GM12892 (cell line): Measurements from ENCODE around the gene CYTH4.

ENCODE experiments used
- DNase-seq: peaks from one replicate; pipeline ENCODE4 v3.0.0; 2011; ENCODE audit not compliant: insufficient read length
- FAIRE-seq: peaks from 2 replicates; lab custom pipeline; 2011; peaks lifted over from hg19 to GRCh38; lab: Jason Lieb, UNC
- POLR2A ChIP-seq: IDR thresholded peaks from 2 replicates; pipeline ENCODE4 v1.6.1; 2011; ENCODE audit warnings: low read depth, low read length, control low read depth
- POLR2AphosphoS5 ChIP-seq: IDR thresholded peaks from 2 replicates; pipeline ENCODE4 v1.6.1; 2011; ENCODE audit warnings: low read depth, low read length, control low read depth
- TAF1 ChIP-seq: IDR thresholded peaks from 2 replicates; pipeline ENCODE4 v1.6.1; 2011; ENCODE audit warnings: low read depth, mild to moderate bottlenecking, control low read depth, low read length, borderline replicate concordance

Gene CYTH4

DNA sequence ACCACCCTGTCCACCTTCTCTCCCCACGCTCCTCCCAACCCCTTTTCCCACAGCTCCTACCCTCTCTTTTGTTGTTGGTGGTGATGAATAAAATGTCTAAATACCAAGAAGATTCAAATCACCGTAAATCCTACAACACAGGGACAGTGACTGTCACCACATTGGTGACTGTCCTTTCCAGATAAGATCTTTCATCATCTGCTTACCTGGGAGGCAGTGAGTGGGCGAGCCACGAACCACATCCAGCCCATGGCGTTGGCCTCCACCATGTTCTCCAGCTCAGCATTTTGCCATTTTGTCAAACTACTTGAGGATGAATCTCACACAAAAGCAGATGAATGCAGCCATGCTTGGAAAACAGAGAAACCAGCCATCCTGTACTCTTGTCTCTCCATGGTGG, 6.7 kb upstream of the CYTH4 start:
- no peak for TF ChIP-seq POLR2A
- TF ChIP-seq POLR2AphosphoS5 = no peak
- no peak for TF ChIP-seq TAF1
- DNase-seq (no peak), FAIRE-seq (peak; percentile 60)

DNA sequence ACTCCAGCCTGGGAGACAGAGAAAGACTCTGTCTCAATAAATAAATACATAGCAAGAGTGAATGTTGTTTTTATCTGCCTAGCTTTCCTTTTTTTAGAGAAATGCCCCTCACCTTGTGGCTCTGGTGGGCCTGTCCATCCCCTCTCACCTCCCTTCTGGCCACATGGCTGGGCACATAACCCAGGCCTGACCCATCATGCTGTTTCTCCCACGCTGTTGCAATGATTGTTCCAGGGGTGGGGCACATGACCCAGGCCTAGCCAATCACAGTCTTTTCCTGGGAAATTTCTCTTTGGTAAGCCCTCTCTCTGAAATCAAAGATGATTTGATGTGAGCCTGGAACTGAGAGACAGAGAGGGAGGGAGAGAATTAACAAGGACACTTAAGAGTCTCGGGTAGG, 5.5 kb upstream of the CYTH4 start:
- DNase-seq = no peak
- no peak for TF ChIP-seq TAF1
- no peak for TF ChIP-seq POLR2A
- no peak for TF ChIP-seq POLR2AphosphoS5
- FAIRE-seq = no peak

DNA sequence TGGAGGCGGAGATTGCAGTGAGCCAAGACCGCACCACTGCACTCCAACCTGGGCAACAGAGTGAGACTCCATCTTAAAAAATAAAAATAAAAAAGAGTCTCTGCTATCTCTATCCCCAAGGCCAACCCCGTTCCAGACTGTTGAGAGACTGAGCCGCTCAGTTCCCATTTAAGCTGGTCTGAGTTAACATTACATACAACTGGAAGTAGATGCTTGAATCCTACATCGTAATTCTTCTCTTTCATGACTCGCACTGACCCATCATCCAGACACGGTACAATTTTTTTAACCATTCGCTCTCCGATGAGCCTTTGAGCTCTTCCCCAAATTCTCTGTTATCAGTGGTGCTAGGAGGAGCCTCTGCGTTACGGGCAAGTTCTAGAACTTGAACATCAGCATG, 4.9 kb upstream of the CYTH4 start:
- FAIRE-seq (no peak), DNase-seq (no peak)
- no peak for TF ChIP-seq POLR2A
- no peak for TF ChIP-seq TAF1
- TF ChIP-seq POLR2AphosphoS5 = no peak

GRCh38 chr22:37278261-37278660, 4.0 kb upstream of the CYTH4 start:
- FAIRE-seq = peak; percentile 54

DNA sequence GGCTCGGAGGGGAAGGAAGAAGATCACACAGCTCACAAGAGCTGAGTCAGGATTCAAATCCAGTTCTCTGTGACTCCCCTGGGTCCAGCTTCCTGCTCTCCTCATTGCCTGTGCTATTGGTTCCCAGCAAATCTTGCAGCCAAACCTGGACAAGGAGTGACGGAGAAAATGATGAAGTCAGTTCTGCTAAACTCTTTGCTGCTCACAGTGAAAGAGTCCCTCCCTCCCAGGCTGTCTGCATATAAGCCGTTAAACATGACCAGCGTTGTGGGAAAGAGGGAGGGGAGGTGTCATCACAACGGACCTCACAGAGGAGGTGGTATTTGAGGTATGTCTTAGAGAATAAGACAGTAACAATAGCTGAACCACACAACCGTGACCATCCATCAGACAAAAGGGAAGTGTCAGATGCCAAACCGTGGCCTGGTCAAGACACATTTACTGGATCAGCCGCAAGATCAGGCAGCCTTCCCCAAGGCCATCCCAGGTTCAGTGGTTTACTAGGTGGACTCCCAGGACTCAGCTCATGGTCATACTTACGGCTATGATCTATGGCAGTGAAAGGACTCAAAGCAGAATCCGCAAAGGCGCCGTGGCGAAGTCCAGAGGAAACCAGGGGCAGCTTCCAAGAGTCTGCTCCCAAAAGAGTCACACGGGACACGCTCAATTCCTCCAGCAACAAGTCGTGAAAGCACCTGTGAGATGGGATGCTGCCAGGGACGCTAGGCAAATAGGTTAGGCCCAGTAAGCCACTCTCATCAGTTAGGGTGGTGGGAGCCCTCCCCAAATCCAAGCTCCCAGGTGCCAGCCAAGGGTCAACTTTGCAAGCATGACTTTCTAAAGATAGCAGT, 2.8 kb upstream of the CYTH4 start:
- FAIRE-seq (peak; percentile 73), DNase-seq (no peak)
- TF ChIP-seq TAF1 (no peak), POLR2A (no peak), POLR2AphosphoS5 (no peak)

More at GRCh38 chr22:37278261-37278660, 4.0 kb upstream of the CYTH4 start:
- DNase-seq = no peak
- TF ChIP-seq TAF1 (no peak), POLR2AphosphoS5 (no peak), POLR2A (no peak)

DNA sequence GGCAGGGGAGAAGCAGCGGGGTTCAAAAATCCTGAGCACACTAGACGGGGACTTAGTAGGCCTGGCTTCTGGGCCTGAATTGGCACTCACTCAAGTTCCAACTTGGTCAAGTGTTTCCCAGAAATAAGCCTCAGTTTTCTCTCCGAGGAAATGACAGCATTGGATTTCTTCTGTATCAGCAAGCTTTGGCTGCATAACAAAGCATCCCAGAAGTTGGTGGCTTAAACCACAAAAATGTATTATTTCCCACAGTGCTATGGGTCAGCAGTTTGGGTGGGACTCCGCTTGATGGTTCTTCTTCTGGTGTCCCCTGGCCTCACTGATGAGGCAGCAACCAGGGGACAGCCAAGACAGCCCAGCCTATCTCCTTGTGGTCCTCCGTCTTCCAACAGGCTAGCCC, 1.6 kb upstream of the CYTH4 start:
- no peak for DNase-seq
- TF ChIP-seq POLR2A = no peak
- no peak for TF ChIP-seq POLR2AphosphoS5
- TF ChIP-seq TAF1 = no peak
- peak; percentile 33 for FAIRE-seq

DNA sequence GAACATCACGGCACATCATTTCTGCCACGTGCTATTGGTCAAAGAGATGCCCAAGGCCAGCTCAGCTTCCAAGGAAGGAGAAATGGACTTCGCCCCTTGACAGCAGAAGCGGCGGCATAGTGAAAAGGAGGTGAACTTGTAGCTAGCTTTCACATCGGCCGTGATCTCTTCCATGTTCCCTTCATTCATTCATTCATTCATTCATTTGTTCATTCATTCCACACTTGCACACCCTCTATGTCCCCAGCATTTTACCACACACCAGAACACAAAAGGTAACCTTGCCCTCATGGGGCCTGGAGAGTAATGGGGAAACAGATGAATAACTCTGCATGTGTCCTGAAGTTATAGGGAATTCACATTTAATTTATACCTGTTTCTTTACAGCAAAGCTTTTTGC, 1.1 kb upstream of the CYTH4 start:
- TF ChIP-seq POLR2A (no peak), POLR2AphosphoS5 (no peak), TAF1 (no peak)
- DNase-seq (no peak), FAIRE-seq (no peak)

DNA sequence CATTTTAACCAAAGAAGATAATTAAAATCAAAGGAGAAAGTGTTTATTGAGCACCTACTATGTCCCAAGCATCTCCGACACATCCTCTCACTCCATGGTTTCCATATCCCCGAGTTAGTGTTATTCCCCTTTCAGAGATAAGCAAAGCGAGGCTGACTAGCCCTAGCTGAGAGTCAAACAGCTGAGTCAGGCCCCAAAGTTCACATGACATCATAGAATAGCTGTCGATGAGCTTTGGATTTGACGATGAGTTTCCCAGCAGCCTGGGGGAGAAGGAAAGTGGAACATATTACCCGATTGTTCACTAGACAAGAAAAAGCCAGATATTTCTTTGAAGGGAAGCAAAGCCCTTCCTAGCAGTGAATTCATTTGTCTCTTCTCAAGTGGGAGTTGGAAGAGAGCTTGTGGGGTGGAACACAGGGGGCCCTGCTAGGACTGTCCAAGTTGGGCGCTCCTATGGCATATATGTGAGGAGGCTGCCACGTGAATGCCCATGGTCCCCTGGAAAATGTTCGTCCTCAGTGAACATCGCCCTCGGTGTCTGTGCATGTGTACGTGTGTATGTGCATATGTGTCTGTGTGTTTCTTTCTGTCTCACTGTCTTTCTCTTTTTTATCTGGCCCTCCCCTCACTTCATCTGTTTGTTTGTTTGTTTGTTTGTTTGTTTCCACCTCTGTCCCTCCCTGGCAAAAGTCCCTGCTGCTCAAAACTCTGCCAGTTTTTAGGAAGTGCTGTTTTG, 493 bp upstream of the CYTH4 start:
- FAIRE-seq = peak; percentile 58

DNA sequence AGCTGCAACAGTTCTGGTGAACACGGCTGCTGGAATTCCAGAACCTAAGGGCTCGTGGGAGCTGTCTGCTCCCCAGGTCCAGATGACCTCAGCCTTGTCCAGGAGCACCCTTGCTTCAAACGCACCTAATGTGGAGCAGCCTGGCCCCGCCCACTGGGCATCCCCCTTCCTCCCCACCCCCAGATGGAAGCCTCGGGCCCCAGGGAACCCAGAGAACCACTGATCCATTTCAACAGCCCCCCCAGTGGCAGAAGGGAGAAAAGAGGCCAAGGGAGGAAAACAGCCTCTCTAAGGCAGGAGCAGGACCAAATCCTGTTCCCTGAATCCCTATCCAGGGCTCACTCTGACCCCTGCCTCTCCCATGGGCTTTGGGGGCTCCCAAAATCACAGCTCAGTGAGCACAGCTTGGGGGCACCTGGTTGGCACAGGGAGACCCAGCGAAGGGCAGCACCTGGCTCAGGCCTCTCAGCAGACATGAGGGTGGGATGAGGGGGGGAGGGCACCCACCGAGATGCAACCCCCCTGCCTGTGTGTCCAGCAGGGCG, 1.2 kb downstream of the CYTH4 start:
- no peak for DNase-seq
- no peak for FAIRE-seq
- no peak for TF ChIP-seq POLR2AphosphoS5
- no peak for TF ChIP-seq TAF1
- TF ChIP-seq POLR2A = no peak

More for the DNA sequence above, 493 bp upstream of the CYTH4 start:
- TF ChIP-seq TAF1 (no peak), POLR2AphosphoS5 (no peak), POLR2A (no peak)
- DNase-seq = no peak

DNA sequence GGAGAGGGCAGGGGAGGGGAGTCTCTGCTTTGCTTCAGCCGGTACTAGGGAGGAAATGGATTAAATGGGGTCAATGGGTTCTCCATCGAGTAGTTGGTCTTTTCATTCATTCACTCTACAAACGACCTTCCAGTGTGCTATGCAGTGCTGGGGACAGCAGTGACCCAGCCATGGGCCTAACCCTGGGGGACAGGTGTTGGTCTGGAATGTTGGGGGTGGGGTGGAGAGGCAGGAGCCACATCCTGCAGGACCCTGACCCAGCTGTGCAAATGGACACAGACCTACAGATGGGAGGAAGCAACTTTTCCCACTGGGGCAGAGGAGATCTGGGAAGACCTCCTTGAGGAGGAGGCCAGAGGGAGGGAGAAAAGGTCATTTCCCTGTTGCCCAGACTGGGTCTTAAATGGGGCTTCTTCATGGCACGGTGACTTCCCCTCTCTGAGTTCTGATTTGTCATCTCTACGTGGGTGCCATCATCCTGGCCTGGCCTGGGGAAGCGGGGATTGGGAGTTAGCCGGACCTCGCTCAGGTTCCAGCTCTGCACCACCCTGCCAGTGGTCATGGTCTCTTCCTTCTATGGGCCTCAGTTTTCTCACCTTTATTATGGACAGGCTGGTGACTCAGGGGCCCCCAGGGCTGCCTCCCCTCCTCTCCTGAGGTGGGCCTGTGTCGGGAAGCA, 2.0 kb downstream of the CYTH4 start:
- no peak for DNase-seq
- peak; percentile 80 for FAIRE-seq
- TF ChIP-seq POLR2A = no peak
- TF ChIP-seq POLR2AphosphoS5 = no peak
- TF ChIP-seq TAF1 = no peak
